ENCODE data around the gene CD96.
A peak's percentile ranks its signal among the peaks of the same experiment; 100 is the strongest.

The CD96 gene

DNA sequence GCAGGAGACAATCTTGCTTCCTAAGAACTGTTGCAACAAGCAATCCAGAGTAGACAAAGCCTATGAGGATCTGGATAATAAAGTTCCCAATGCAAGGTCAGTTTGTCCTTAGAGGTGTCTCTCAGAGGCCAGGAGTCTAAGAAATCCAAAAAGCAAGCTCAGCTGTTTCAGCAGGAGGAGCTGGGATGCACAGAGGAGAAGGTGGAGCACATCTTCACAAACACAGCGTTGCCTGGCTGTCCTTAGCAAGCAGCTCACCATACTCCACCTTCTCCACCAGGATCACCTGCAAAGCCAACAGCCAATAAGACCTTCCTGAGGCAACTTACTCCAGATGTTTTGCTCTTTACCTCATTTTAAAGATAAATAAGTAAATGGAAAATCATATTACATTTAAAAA, 52.8 kb downstream of the CD96 start:
- peak; percentile 51 for DNase-seq

GRCh38 chr3:111595232-111595631, 53.2 kb downstream of the CD96 start, which contains the start of gene ZBED2:
Gene ZBED2 (minus strand): TSS chr3:111595346. CDS start chr3:111594201, 1,145 bp downstream.
- DNase-seq: peak; percentile 84

- peak; percentile 79 for DNase-seq
Measured at GRCh38 chr3:111596328-111596727, 54.3 kb downstream of the CD96 start.

GRCh38 chr3:111598139-111598538, 56.1 kb downstream of the CD96 start:
- no peak for DNase-seq

DNA sequence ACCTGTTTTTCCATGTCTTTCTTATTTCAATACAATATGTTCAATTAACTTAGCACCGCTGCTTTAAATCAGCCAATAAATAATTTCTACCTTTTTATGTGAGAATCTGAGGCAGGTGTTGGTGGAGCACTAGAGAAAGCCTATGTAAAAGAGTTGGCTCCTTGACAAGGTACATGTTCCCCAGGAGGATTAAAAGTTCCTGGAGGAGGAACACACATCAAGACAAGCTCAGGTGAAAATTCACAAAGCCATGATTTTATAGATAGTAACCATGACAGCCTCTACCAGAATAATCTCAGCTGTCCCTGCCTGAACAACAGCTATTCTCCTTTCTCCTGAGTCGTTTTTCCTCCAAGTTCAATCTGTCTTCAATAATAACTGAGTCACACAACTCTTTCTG, 56.6 kb downstream of the CD96 start:
- no peak for DNase-seq

GRCh38 chr3:111601810-111602209, 59.8 kb downstream of the CD96 start:
- no peak for DNase-seq

DNA sequence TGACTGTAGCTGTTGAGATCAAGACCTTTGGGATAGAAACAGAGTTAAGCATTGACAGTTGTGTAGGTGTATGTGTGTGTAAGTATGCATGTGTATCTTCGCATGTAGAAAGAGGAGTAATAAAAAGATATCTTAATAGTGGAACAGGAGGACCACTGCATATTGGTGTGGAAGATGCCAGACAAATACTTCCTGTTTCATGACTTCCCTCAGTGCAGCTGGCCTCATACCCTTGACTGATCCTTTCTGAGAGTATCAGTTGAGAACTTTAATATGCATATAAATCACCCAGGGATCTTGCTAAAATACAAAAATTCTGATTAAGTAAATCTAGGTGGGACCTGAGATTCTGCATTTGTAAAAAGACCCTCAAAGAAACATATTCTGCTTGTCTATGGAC, 61.7 kb downstream of the CD96 start:
- no peak for DNase-seq

DNA sequence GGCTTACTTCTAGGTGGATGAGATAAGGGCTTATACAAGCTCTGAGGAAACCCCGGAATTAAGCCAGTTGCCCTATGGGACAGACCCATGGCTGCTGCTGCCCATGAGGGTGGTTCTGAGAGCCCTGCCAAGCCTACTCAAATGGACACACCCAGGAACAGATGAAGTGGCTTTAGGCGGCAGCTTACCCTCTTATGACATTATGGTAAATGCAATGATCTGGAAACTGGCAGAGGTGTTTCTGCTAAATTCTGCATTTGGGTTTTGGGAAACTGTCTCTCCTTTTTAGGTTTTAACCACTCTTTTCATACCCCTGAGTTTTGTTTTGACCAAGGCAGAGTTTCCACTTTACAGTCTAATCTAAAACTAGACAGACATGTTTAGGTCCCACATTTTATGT, 62.1 kb downstream of the CD96 start:
- DNase-seq: peak; percentile 86

DNA sequence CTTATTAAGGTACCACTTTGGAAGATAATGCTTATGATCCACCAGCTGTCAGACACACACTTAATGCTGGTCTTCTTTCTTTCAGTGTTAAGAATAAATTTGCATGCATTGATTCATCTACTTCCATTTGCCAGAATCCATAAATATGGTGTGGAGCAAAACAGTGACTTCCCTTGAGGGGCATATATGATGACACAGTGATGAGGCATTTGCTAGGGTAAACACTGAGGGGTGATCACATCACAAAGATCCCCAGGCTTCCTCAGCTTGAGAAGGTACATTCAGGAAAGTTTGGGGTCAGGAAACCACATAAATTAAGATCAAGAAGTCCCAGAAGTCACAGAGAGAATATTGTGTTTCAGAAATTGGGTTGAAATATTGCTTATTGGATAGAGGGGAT, 63.0 kb downstream of the CD96 start:
- peak; percentile 58 for DNase-seq

GRCh38 chr3:111605493-111605892, 63.5 kb downstream of the CD96 start:
- no peak for DNase-seq

DNA sequence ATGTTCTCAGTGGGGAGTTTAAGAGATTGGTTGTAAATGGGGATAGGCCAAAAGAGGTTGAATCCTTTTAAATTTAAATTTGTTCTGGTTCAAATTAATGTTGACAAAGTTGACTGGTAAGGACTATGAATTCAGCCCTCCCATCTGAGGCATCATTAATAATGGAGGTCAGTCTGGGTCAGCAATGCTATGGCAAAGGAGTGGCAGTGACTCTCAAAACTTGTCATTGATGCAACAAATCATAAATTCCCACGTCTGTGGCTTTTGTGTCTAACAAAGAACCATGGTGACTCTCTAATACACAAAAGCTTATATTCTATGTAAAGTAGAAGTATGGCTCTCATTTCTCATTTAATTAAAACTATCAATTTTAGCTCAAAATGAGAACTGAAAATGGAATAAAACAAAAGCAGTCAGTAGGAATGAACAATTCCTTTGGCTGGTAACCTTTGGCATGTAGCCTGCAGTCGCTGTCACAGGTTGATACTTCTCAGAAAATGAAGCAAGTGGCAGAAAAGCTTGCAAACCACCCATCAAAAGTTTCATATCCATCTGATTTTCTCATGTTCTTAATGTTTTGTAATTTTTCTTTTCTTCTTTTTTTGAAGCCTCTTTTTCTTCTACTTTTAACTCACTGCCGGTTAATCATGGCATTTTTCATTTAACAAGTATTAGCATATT, 65.4 kb downstream of the CD96 start:
- no peak for DNase-seq

DNA sequence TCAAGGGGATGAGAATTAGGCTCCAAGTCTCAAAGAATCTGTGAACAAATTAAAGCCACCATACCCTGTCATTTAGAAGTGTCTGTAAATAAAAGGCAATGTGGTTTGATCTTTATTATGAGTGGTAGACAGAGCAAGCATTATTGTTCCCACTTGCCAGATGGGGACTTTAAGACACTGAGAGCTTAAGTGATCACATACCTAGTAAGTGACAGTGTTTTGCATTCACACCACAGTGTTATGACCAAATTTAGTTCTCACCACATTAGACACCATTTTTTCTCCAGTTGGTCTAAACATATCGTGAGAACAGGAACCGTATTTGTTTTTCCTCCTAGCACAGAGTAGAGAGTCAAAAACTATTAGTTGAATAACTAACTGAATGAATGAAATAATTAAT, 66.4 kb downstream of the CD96 start:
- no peak for DNase-seq

DNA sequence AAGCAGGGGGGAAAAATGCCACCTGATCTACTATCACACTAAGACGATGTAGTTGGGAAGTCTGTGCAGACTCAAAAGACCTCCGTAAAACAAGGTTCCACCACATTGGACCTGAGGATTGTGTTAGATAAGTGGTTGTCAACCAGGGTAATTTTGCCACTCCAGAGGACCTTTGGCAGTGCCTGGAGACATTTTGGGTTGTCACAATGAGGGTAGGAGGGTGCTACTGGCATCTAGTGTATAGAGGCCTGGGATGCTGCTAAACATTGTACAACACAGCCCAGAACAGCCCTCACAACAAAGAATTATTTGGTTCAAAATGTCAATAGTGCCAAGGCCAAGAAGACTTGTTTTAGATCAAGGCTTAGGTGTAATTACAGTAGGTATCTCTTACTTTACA, 67.7 kb downstream of the CD96 start:
- no peak for DNase-seq

DNA sequence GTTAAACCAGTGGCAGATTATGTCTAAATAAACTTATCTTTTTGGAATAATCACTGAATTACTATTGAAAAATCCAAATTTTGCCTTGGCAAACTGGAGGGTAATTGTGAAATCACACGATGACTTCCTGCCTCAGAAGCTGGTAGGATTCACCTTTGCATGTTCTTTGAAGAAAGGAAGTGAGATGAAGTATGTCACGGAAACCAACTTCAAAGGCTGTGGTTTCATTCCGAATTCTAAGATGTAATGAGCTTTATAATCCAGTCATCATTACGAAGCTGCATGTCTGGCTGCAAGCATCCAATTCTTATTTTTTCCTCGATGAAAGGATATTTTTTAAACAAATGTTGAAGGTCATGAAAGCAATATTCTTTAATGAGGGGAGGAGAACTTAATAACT, 68.2 kb downstream of the CD96 start:
- peak; percentile 90 for DNase-seq

GRCh38 chr3:111610612-111611054, 68.6 kb downstream of the CD96 start:
- no peak for DNase-seq

GRCh38 chr3:111613294-111613693, 71.3 kb downstream of the CD96 start:
- peak; percentile 57 for DNase-seq

DNA sequence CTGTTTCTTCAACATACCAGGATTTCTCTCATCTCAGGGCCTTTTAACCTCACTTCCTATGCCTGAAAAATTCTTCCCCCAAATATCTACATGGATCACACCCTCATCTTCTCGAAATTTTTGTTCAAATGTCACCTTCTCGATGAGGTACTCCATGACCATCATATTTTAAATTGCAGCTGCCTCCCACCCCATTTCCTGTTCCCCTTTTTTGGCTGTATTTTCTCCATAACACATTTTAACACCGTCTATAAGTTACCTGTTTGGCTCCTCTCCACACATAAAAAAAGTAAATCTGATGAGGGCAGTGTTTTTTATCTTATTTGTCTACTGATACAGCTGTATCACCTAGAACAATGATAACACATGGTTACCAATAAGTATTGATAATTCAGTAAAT, 73.9 kb downstream of the CD96 start:
- no peak for DNase-seq

DNA sequence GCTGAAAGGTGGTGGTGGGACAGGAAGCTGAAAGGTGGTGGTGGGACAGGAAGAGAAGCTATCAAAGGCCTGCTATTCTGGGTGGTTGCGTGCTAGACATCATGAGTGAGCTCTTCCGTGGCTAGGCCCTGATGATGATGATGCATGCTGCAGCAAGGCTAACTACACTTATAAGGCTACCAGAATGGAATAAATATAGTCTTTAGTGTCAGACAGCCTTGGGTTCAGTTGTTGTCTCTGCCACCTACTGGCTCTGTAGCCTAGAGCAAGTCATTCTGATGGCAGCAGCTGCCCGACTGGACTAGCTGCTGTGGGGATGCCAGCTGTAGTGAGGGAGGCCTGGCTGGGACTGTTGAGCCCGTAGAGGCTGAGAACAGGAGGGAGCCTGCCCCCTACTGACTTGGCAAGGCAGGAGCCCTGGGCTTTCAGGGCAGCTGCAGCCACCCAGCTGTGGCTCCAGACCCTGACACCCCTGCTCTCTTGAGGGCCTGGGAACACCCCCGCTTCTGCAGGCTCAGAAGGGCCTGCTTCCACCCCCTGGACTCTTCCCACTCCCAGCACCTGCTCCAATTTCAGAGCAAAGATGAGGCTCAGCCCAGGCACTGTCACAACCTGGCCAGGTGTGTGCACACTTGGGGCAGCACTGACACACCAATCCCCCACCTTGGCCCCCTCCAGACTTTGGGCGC, 74.6 kb downstream of the CD96 start:
- peak; percentile 82 for DNase-seq

DNA sequence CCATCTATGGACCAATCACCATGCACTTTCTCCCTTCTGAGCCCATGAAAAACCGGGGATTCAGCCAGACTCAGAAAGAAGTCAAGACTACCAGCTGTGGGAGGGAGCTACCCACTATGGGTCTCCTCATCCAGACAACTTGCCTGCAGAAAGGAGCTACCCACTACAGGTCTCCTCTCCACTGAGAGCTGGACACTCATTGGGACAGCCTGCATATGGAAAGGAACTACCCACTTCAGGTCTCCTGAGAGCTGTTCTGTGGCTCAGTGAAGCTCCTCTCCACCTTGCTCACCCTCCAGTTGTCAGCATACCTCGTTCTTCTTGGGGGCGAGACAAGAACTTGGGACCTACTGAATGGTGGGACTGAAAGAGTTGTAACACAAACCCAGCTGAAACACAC, 75.4 kb downstream of the CD96 start:
- no peak for DNase-seq

DNA sequence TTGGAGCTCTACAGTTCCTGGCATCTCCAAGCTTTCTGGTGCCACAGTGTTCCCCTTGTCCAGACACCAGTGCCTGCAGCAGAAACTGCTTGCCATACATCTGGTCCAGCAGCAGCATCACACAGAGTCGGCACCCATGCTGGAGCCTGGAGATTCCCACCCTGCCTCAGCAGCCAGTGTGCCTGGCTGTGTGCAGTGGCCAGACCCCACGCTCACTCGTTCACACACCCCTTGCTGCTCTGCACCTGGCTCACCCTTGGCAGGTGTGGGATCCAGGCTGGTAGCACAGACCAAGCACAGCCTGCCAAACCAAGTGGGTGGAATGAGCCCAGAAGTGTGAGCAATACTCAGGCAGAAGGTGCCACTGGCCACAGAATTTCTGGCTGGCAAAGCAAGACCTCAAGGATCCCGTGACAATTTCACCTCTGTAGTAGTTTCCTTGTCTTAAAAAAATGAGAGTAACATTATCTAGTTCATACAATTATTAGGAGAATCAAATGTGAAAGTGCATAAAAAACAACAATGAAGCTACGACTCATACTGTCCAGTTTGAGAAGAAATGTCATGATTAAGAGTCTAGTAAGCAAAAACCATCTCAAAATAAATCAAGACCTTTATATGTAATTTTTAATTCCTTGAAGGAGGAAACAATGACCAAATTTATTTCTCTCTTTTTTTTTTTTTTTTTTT, 76.1 kb downstream of the CD96 start:
- DNase-seq: no peak

- DNase-seq: no peak
Measured at GRCh38 chr3:111618945-111619344, 76.9 kb downstream of the CD96 start.

- no peak for DNase-seq
Measured at GRCh38 chr3:111619833-111620232, 77.8 kb downstream of the CD96 start.

- no peak for DNase-seq
Measured at GRCh38 chr3:111621535-111621934, 79.5 kb downstream of the CD96 start.

- no peak for DNase-seq
Measured at GRCh38 chr3:111627092-111627491, 85.1 kb downstream of the CD96 start.
